Skeletal muscle satellite cell (primary cell): ENCODE data around the gene USP35.

Experiments used
- H3K27me3 ChIP-seq: 2 replicates; pipeline ENCODE4 v1.7.0; 2013; ENCODE audit warnings: low read length; ENCODE audit not compliant: control insufficient read depth, insufficient read depth
- H3K36me3 ChIP-seq: 2 replicates; pipeline ENCODE4 v1.7.0; 2013; ENCODE audit warnings: mild to moderate bottlenecking, control low read depth, low read length; ENCODE audit not compliant: insufficient read depth
- H3K4me1 ChIP-seq: 2 replicates; pipeline ENCODE4 v1.7.0; 2013; ENCODE audit warnings: low read length; ENCODE audit not compliant: control insufficient read depth, insufficient read depth
- H3K4me2 ChIP-seq: 2 replicates; pipeline ENCODE4 v1.7.0; 2013; ENCODE audit warnings: mild to moderate bottlenecking, low read length
- H3K4me3 ChIP-seq: 2 replicates; pipeline ENCODE4 v1.7.0; 2013; ENCODE audit warnings: low read length
- H3K9ac ChIP-seq: 2 replicates; pipeline ENCODE4 v1.7.0; 2013; ENCODE audit warnings: mild to moderate bottlenecking, low read depth, low read length, moderate library complexity
- H3K9me3 ChIP-seq: replicated peaks from 2 replicates; pipeline ENCODE4 v1.7.0; 2013; ENCODE audit warnings: mild to moderate bottlenecking, control low read depth, low read length

Gene USP35

GRCh38 chr11:78200553-78200952 is 11.8 kb downstream of the USP35 start:
- H3K36me3 ChIP-seq: peaks cover 45% of the 10 kb centered on the region
- H3K4me3 ChIP-seq: no peak overlapping the region
- no peak overlapping the region for H3K4me2 ChIP-seq
- H3K9ac ChIP-seq: no peak overlapping the region
- no peaks in the 10 kb centered on the region for H3K9me3 ChIP-seq
- H3K4me1 ChIP-seq: no peaks in the 10 kb centered on the region
- no peaks in the 10 kb centered on the region for H3K27me3 ChIP-seq

GRCh38 chr11:78201096-78201818 is 12.5 kb downstream of the USP35 start:
- Histone ChIP-seq H3K9me3 (no peaks in the 10 kb centered on the region), H3K4me1 (no peaks in the 10 kb centered on the region), H3K4me3 (no peak overlapping the region), H3K4me2 (no peak overlapping the region), H3K27me3 (no peaks in the 10 kb centered on the region), H3K9ac (no peak overlapping the region), H3K36me3 (peaks cover 45% of the 10 kb centered on the region)

- Histone ChIP-seq H3K36me3 (peaks cover 47% of the 10 kb centered on the region), H3K9me3 (no peaks in the 10 kb centered on the region), H3K4me3 (no peak overlapping the region)
Measured at GRCh38 chr11:78202733-78203167, 14.0 kb downstream of the USP35 start.

GRCh38 chr11:78203184-78203583 is 14.5 kb downstream of the USP35 start:
- H3K4me1 ChIP-seq: peaks cover 4% of the 10 kb centered on the region
- no peak overlapping the region for H3K9ac ChIP-seq
- no peaks in the 10 kb centered on the region for H3K27me3 ChIP-seq
- H3K4me2 ChIP-seq: no peak overlapping the region
- no peak overlapping the region for H3K4me3 ChIP-seq
- no peaks in the 10 kb centered on the region for H3K9me3 ChIP-seq
- H3K36me3 ChIP-seq: peaks cover 47% of the 10 kb centered on the region

More at GRCh38 chr11:78202733-78203167, 14.0 kb downstream of the USP35 start:
- no peaks in the 10 kb centered on the region for H3K27me3 ChIP-seq
- no peak overlapping the region for H3K9ac ChIP-seq
- H3K4me1 ChIP-seq: no peaks in the 10 kb centered on the region
- no peak overlapping the region for H3K4me2 ChIP-seq

GRCh38 chr11:78205256-78205655 is 16.5 kb downstream of the USP35 start:
- Histone ChIP-seq H3K9ac (no peak overlapping the region), H3K36me3 (peaks cover 41% of the 10 kb centered on the region), H3K4me3 (no peak overlapping the region), H3K27me3 (no peaks in the 10 kb centered on the region), H3K9me3 (no peaks in the 10 kb centered on the region), H3K4me1 (peaks cover 4% of the 10 kb centered on the region), H3K4me2 (no peak overlapping the region)

GRCh38 chr11:78205691-78206090 is 17.0 kb downstream of the USP35 start:
- Histone ChIP-seq H3K4me3 (no peak overlapping the region), H3K27me3 (no peaks in the 10 kb centered on the region), H3K9ac (no peak overlapping the region), H3K9me3 (no peaks in the 10 kb centered on the region), H3K36me3 (peaks cover 41% of the 10 kb centered on the region), H3K4me1 (peaks cover 4% of the 10 kb centered on the region), H3K4me2 (no peak overlapping the region)

GRCh38 chr11:78207532-78208256 is 19.0 kb downstream of the USP35 start:
- H3K9ac ChIP-seq: no peak overlapping the region
- peaks cover 50% of the 10 kb centered on the region for H3K36me3 ChIP-seq
- no peaks in the 10 kb centered on the region for H3K27me3 ChIP-seq
- no peaks in the 10 kb centered on the region for H3K9me3 ChIP-seq
- peaks cover 5% of the 10 kb centered on the region for H3K4me1 ChIP-seq
- H3K4me2 ChIP-seq: no peak overlapping the region
- no peak overlapping the region for H3K4me3 ChIP-seq

GRCh38 chr11:78208257-78209165 is 19.8 kb downstream of the USP35 start:
- H3K27me3 ChIP-seq: no peaks in the 10 kb centered on the region
- H3K4me1 ChIP-seq: peaks cover 9% of the 10 kb centered on the region
- H3K4me3 ChIP-seq: no peak overlapping the region
- H3K36me3 ChIP-seq: peaks cover 44% of the 10 kb centered on the region
- no peak overlapping the region for H3K4me2 ChIP-seq
- no peaks in the 10 kb centered on the region for H3K9me3 ChIP-seq
- no peak overlapping the region for H3K9ac ChIP-seq

- Histone ChIP-seq H3K9ac (no peak overlapping the region), H3K4me1 (peaks cover 9% of the 10 kb centered on the region), H3K9me3 (no peaks in the 10 kb centered on the region), H3K36me3 (peaks cover 44% of the 10 kb centered on the region), H3K4me2 (no peak overlapping the region), H3K4me3 (no peak overlapping the region), H3K27me3 (no peaks in the 10 kb centered on the region)
Measured at GRCh38 chr11:78209478-78209877, 20.8 kb downstream of the USP35 start.

GRCh38 chr11:78210000-78210608 is 21.4 kb downstream of the USP35 start:
- H3K27me3 ChIP-seq: no peaks in the 10 kb centered on the region
- H3K4me1 ChIP-seq: peaks cover 9% of the 10 kb centered on the region
- H3K9me3 ChIP-seq: no peaks in the 10 kb centered on the region
- no peak overlapping the region for H3K4me3 ChIP-seq
- peaks cover 49% of the 10 kb centered on the region for H3K36me3 ChIP-seq
- no peak overlapping the region for H3K9ac ChIP-seq
- no peak overlapping the region for H3K4me2 ChIP-seq

GRCh38 chr11:78211565-78211964 is 22.8 kb downstream of the USP35 start:
- Histone ChIP-seq H3K4me3 (no peak overlapping the region), H3K36me3 (peaks cover 56% of the 10 kb centered on the region), H3K4me2 (no peak overlapping the region), H3K9ac (no peak overlapping the region), H3K4me1 (peaks cover 9% of the 10 kb centered on the region), H3K9me3 (no peaks in the 10 kb centered on the region), H3K27me3 (no peaks in the 10 kb centered on the region)
